Large intestine (tissue), 3 donors: ENCODE data around the gene CTNNBIP1. TPM values are rescaled to one million over a fixed set of nuclear protein-coding genes. Genes with fewer than 3 reads are reported as not detected.
"Not testable (repeated sequence)": the region's sequence is repeated elsewhere in the genome, so short reads cannot be mapped to it uniquely, and the experiment has no call there.

Experiments
- DNase-seq, 2 donors: peaks; one replicate each; pipeline versions ENCODE4 v3.0.0 to v3.0.0-alpha.2; 2013
- H3K27ac ChIP-seq: one replicate; pipeline ENCODE4 v1.5.1; 2013; ENCODE audit warnings: low read length
- H3K27me3 ChIP-seq: 2 replicates; pipeline ENCODE4 v1.6.1; 2013; ENCODE audit warnings: low read length; ENCODE audit not compliant: control insufficient read depth, insufficient read depth
- H3K36me3 ChIP-seq: 2 replicates; pipeline ENCODE4 v1.6.1; 2013; ENCODE audit warnings: low read length; ENCODE audit not compliant: control insufficient read depth, insufficient read depth
- H3K4me1 ChIP-seq: one replicate; pipeline ENCODE4 v1.6.1; 2013; ENCODE audit warnings: low read length; ENCODE audit not compliant: control insufficient read depth, insufficient read depth
- H3K4me3 ChIP-seq: one replicate; pipeline ENCODE4 v1.5.1; 2013; ENCODE audit warnings: low read length
- H3K9me3 ChIP-seq: one replicate; pipeline ENCODE4 v1.6.1; 2013; ENCODE audit warnings: mild to moderate bottlenecking, low read depth, low read length, moderate library complexity; ENCODE audit not compliant: control insufficient read depth
- WGBS: methylation state at CpG from one replicate; pipeline ENCODE4 v1.1.5; 2013; ENCODE audit warnings: low lambda C conversion rate; ENCODE audit not compliant: insufficient coverage; 5-methylcytosine and 5-hydroxymethylcytosine counted together
- polyA plus RNA-seq: library from polyadenylated mRNA; unstranded; fragments of 120-200 nt; gene quantifications from one replicate; pipeline ENCODE4 v1.2.1, GENCODE V29; 2013

Gene CTNNBIP1
- polyA plus RNA-seq, 1 donor: 21.6 TPM

- no peak for DNase-seq
- WGBS: no CpG with 5 or more reads among the region's 5 CpGs
- Histone ChIP-seq H3K4me3 (no peak overlapping the region), H3K27ac (no peak overlapping the region), H3K9me3 (no peaks in the 10 kb centered on the region), H3K36me3 (no peaks in the 10 kb centered on the region), H3K4me1 (peaks cover 13% of the 10 kb centered on the region), H3K27me3 (no peaks in the 10 kb centered on the region)
Measured at GRCh38 chr1:9920606-9921005, 10.5 kb upstream of the CTNNBIP1 start.

- H3K9me3 ChIP-seq: no peaks in the 10 kb centered on the region
- H3K4me3 ChIP-seq: no peak overlapping the region
- H3K4me1 ChIP-seq: peaks cover 24% of the 10 kb centered on the region
- no peak overlapping the region for H3K27ac ChIP-seq
- WGBS: 83% methylated on average over 1 of the region's 1 CpG
- no peak for DNase-seq
- H3K36me3 ChIP-seq: no peaks in the 10 kb centered on the region
- no peaks in the 10 kb centered on the region for H3K27me3 ChIP-seq
Measured at GRCh38 chr1:9917901-9918300, 7.8 kb upstream of the CTNNBIP1 start.

- not testable (repeated sequence) for H3K9me3 ChIP-seq, H3K36me3 ChIP-seq, H3K27me3 ChIP-seq, H3K4me3 ChIP-seq, DNase-seq, H3K27ac ChIP-seq
- WGBS: no CpG with 5 or more reads among the region's 3 CpGs
- H3K4me1 ChIP-seq: peaks cover 24% of the 10 kb centered on the region
Measured at GRCh38 chr1:9917495-9917894, 7.4 kb upstream of the CTNNBIP1 start.

GRCh38 chr1:9916452-9916851 lies 6.4 kb upstream of the CTNNBIP1 start:
- no peaks in the 10 kb centered on the region for H3K36me3 ChIP-seq
- H3K4me3 ChIP-seq: no peak overlapping the region
- H3K27me3 ChIP-seq: no peaks in the 10 kb centered on the region
- no peak overlapping the region for H3K27ac ChIP-seq
- peaks cover 27% of the 10 kb centered on the region for H3K4me1 ChIP-seq
- no CpG with 5 or more reads among the region's 2 CpGs for WGBS
- no peaks in the 10 kb centered on the region for H3K9me3 ChIP-seq
- no peak for DNase-seq

- no peak for DNase-seq
- H3K27ac ChIP-seq: no peak overlapping the region
- WGBS: no CpG with 5 or more reads among the region's 2 CpGs
- peaks cover 30% of the 10 kb centered on the region for H3K4me1 ChIP-seq
- H3K36me3 ChIP-seq: no peaks in the 10 kb centered on the region
- no peaks in the 10 kb centered on the region for H3K27me3 ChIP-seq
- no peak overlapping the region for H3K4me3 ChIP-seq
- no peaks in the 10 kb centered on the region for H3K9me3 ChIP-seq
Measured at GRCh38 chr1:9914610-9914937, 4.5 kb upstream of the CTNNBIP1 start.

GRCh38 chr1:9912264-9912936 lies 2.3 kb upstream of the CTNNBIP1 start:
- Histone ChIP-seq H3K4me3 (no peak overlapping the region), H3K4me1 (peaks cover 39% of the 10 kb centered on the region), H3K36me3 (no peaks in the 10 kb centered on the region), H3K27me3 (no peaks in the 10 kb centered on the region), H3K27ac (peak overlapping the region; percentile 59), H3K9me3 (no peaks in the 10 kb centered on the region)
- WGBS: 40% methylated on average over 2 of the region's 12 CpGs
- peak; percentile 55 to 83 for DNase-seq

GRCh38 chr1:9910423-9911178 lies 532 bp upstream of the CTNNBIP1 start:
- peak overlapping the region; percentile 95 for H3K27ac ChIP-seq
- peaks cover 39% of the 10 kb centered on the region for H3K4me1 ChIP-seq
- H3K9me3 ChIP-seq: no peaks in the 10 kb centered on the region
- no peaks in the 10 kb centered on the region for H3K27me3 ChIP-seq
- DNase-seq: peak; percentile 100
- WGBS: 0% methylated on average over 1 of the region's 45 CpGs
- H3K36me3 ChIP-seq: no peaks in the 10 kb centered on the region
- peak overlapping the region; percentile 55 for H3K4me3 ChIP-seq

GRCh38 chr1:9909234-9910046 lies 629 bp downstream of the CTNNBIP1 start:
- peak in 1 of 2 donors; percentile 44 for DNase-seq
- H3K36me3 ChIP-seq: no peaks in the 10 kb centered on the region
- peaks cover 30% of the 10 kb centered on the region for H3K4me1 ChIP-seq
- peak overlapping the region; percentile 60 for H3K4me3 ChIP-seq
- H3K27me3 ChIP-seq: no peaks in the 10 kb centered on the region
- H3K9me3 ChIP-seq: no peaks in the 10 kb centered on the region
- peak overlapping the region; percentile 2 for H3K27ac ChIP-seq
- WGBS: no CpG with 5 or more reads among the region's 47 CpGs

GRCh38 chr1:9908871-9909233 lies 1.2 kb downstream of the CTNNBIP1 start:
- no CpG with 5 or more reads among the region's 4 CpGs for WGBS
- H3K4me1 ChIP-seq: peaks cover 24% of the 10 kb centered on the region
- H3K36me3 ChIP-seq: no peaks in the 10 kb centered on the region
- H3K27me3 ChIP-seq: no peaks in the 10 kb centered on the region
- DNase-seq: peak in 1 of 2 donors; percentile 54
- peak overlapping the region; percentile 2 for H3K27ac ChIP-seq
- peak overlapping the region; percentile 60 for H3K4me3 ChIP-seq
- no peaks in the 10 kb centered on the region for H3K9me3 ChIP-seq

- Histone ChIP-seq H3K27ac (no peak overlapping the region), H3K36me3 (no peaks in the 10 kb centered on the region), H3K9me3 (no peaks in the 10 kb centered on the region), H3K4me1 (peaks cover 20% of the 10 kb centered on the region), H3K27me3 (no peaks in the 10 kb centered on the region), H3K4me3 (no peak overlapping the region)
- no peak for DNase-seq
- 100% methylated on average over 2 of the region's 5 CpGs for WGBS
Measured at GRCh38 chr1:9907441-9907840, 2.6 kb downstream of the CTNNBIP1 start.
